HL-60 (cell line): ENCODE data around the gene UBE2V1.
"Not testable (repeated sequence)": the region's sequence is repeated elsewhere in the genome, so short reads cannot be mapped to it uniquely, and the experiment has no call there.

Source experiments
- DNase-seq, 2 experiments: peaks; one replicate each; pipeline ENCODE4 v3.0.0-alpha.2; 2010 to 2020; ENCODE audit warnings: low read depth in 1 of 2, low spot score in 1 of 2
- H3K27ac ChIP-seq: fragments of 250-450 bp; sonication (Bioruptor Pico); replicated peaks from 2 replicates; pipeline ENCODE4 v1.5.1; 2020; ENCODE audit warnings: mild to moderate bottlenecking, moderate library complexity
- H3K27me3 ChIP-seq: fragments of 250-450 bp; sonication (Bioruptor Pico); 2 replicates; pipeline ENCODE4 v1.5.1; 2021; ENCODE audit warnings: mild to moderate bottlenecking, moderate library complexity; ENCODE audit not compliant: insufficient read depth, poor library complexity, severe bottlenecking
- H3K4me3 ChIP-seq: replicated peaks from 2 replicates; pipeline ENCODE4 v1.5.1; 2011; ENCODE audit warnings: mild to moderate bottlenecking, control low read depth, low read length; ENCODE audit not compliant: insufficient read depth
- CTCF ChIP-seq: IDR thresholded peaks from one replicate; pipeline ENCODE4 v1.5.1; 2011; ENCODE audit warnings: low read length, control low read depth, inconsistent platforms; ENCODE audit not compliant: insufficient read depth
- GABPA ChIP-seq: IDR thresholded peaks from 2 replicates; pipeline ENCODE4 v1.6.1; 2012; ENCODE audit warnings: low read depth
- POLR2AphosphoS5 ChIP-seq: IDR thresholded peaks from 2 replicates; pipeline ENCODE4 v1.6.1; 2012; ENCODE audit warnings: low read depth
- REST ChIP-seq: IDR thresholded peaks from 2 replicates; pipeline ENCODE4 v1.6.1; 2012; ENCODE audit warnings: low read depth; ENCODE audit not compliant: insufficient replicate concordance
- SPI1 ChIP-seq: IDR thresholded peaks from 2 replicates; pipeline ENCODE4 v1.6.1; 2012; ENCODE audit warnings: low read depth, mild to moderate bottlenecking, borderline replicate concordance

Gene UBE2V1

GRCh38 chr20:50065325-50065615 is 47.7 kb downstream of the UBE2V1 start:
- Histone ChIP-seq H3K4me3 (no peak overlapping the region), H3K27ac (no peak overlapping the region), H3K27me3 (no peaks in the 10 kb centered on the region)
- no peak for TF ChIP-seq SPI1
- TF ChIP-seq REST, result no peak
- no peak for TF ChIP-seq GABPA
- TF ChIP-seq CTCF, result no peak
- no peak for TF ChIP-seq POLR2AphosphoS5
- no peak for DNase-seq

GRCh38 chr20:50063763-50064162 is 49.2 kb downstream of the UBE2V1 start:
- not testable (repeated sequence) for H3K27me3 ChIP-seq, H3K27ac ChIP-seq, DNase-seq, H3K4me3 ChIP-seq

GRCh38 chr20:50062006-50062838 is 50.7 kb downstream of the UBE2V1 start:
- TF ChIP-seq CTCF (no peak), SPI1 (no peak), POLR2AphosphoS5 (no peak), GABPA (no peak), REST (no peak)
- Histone ChIP-seq H3K27me3 (no peaks in the 10 kb centered on the region), H3K27ac (no peak overlapping the region), H3K4me3 (no peak overlapping the region)
- no peak for DNase-seq

GRCh38 chr20:50061151-50062005 is 51.6 kb downstream of the UBE2V1 start:
- no peak for DNase-seq
- Histone ChIP-seq H3K27me3 (no peaks in the 10 kb centered on the region), H3K4me3 (no peak overlapping the region), H3K27ac (no peak overlapping the region)
- TF ChIP-seq SPI1 (no peak), GABPA (no peak), CTCF (no peak), POLR2AphosphoS5 (no peak), REST (no peak)
